ENCODE data around the gene NT5DC2. TPM values are rescaled to one million over a fixed set of nuclear protein-coding genes. Genes with fewer than 3 reads are reported as not detected.

NT5DC2 gene
- 10 to 100 TPM; 21.7 to 69.5 (median 34.7) TPM for total RNA-seq

DNA sequence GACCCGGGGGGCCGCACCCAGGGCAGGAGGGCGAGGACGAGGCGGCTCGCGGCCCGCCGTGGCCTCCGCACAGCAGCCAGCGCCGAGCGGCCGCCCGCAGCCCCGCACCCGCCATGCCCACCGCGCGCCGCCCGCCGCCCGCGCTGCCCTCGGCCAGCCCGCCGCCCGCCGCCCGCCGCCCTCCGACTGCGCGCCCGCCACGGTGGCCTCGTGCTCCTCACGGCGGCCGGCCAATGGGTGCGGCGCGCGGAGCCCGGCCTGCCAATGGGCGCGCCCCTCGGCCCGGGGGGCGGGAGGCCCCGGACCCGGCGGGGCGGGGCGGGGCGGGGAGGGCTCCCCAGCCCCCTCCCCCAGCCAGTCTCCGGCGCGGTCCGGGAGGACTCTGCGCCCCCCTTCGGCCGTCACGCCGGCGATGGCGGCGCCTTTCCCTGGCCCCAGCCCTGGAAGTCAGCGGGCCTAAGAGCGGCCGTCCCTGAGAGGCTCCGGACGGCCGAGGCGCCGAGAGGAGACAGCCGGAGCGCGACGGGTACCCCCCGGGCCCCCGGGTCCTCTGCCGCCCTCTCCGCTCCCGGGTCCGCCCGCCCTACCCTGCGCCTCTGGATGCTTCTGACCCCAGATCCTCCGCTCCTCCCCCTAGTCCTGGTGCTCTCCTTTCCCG is at the start of gene NT5DC2:
Gene NT5DC2 (minus strand): TSS at position 235 of the 658 bp plus-strand sequence. CDS start 120 bp downstream, at position 115.
- Histone ChIP-seq H3K27me3 (no peaks in the 10 kb centered on the region), H3K4me3 (peak within 1 kb of the TSS; percentile 74 to 75), H3K36me3 (peaks cover 0 to 3% of the 10 kb centered on the region in 2 donors), H3K9me3 (no peaks in the 10 kb centered on the region), H3K27ac (peak within 1 kb of the TSS; percentile 75 to 95 (median 94)), H3K4me1 (peaks cover 5 to 89% (median 55%) of the 10 kb centered on the region in 3 donors)
- WGBS, 2 donors (ENCODE audit: low coverage in 1 of 2) = no CpG with 5 or more reads among the region's 91 CpGs
- peak; percentile 68 for ATAC-seq
- TF ChIP-seq, protein P1, sequence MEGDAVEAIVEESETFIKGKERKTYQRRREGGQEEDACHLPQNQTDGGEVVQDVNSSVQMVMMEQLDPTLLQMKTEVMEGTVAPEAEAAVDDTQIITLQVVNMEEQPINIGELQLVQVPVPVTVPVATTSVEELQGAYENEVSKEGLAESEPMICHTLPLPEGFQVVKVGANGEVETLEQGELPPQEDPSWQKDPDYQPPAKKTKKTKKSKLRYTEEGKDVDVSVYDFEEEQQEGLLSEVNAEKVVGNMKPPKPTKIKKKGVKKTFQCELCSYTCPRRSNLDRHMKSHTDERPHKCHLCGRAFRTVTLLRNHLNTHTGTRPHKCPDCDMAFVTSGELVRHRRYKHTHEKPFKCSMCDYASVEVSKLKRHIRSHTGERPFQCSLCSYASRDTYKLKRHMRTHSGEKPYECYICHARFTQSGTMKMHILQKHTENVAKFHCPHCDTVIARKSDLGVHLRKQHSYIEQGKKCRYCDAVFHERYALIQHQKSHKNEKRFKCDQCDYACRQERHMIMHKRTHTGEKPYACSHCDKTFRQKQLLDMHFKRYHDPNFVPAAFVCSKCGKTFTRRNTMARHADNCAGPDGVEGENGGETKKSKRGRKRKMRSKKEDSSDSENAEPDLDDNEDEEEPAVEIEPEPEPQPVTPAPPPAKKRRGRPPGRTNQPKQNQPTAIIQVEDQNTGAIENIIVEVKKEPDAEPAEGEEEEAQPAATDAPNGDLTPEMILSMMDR (IDR thresholded peaks at IDR 0.05) = peak in 1 of 4 experiments; percentile 45
- peak in 1 of 2 donors; percentile 23 for TF ChIP-seq POLR2A (IDR thresholded peaks at IDR 0.05)
- TF ChIP-seq POLR2AphosphoS5 (IDR thresholded peaks at IDR 0.05) = no peak
- no peak for TF ChIP-seq EP300 (IDR thresholded peaks at IDR 0.05)

DNA sequence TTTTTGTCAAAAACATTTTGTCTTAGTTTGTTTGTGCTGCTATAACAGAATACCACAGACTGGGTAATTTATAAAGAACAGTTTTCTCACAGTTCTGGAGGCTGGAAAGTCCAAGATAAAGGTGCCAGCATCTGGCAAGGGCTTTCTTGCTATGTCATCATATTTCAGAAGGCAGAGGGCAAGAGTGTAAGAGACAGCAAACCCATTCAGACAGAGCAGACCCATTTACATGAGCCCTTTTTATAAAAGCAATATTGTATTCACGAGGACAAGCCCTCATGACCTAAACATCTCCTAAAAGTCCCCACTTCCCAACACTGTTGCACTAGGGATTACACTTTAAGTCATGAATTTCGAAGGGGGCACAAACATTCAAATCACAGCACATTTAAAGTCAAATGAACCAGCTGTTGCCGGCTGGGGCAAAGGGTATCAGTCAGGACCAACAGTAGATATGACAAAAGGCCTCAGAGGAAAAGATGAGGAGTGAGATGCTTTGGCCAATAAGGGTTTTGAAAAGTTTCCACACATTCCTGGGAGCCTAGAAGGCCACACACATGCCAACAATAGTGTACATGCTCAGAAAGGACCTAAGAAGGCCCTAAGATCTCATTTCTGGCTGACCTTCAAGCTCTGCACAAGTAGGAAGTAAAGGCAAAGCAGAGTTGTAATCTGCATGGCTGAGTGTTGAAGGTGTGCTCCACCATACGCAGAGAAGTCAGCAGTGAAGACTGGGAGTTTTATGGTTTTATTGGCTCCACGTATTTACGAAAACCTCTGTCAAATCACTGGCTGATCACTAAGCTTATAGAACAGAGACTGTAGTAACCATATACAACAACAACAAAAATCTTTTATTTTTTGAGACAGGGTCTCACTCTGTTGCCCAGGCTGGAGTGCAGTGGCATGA is 40.7 kb upstream of the NT5DC2 start:
- H3K27me3 ChIP-seq = no peaks in the 10 kb centered on the region
- TF ChIP-seq POLR2AphosphoS5 (IDR thresholded peaks at IDR 0.05) = no peak
- TF ChIP-seq EP300 (IDR thresholded peaks at IDR 0.05) = no peak
- TF ChIP-seq, protein P1 (IDR thresholded peaks at IDR 0.05) = no peak
- no peak for TF ChIP-seq POLR2A (IDR thresholded peaks at IDR 0.05)
- no peak overlapping the region for H3K4me3 ChIP-seq
- H3K4me1 ChIP-seq = peaks cover 0 to 14% (median 0%) of the 10 kb centered on the region in 3 donors
- H3K9me3 ChIP-seq = no peaks in the 10 kb centered on the region
- H3K27ac ChIP-seq = peak overlapping the region in 3 of 4 donors; percentile 7 to 40 (median 27)
- peaks cover 0 to 62% of the 10 kb centered on the region in 2 donors for H3K36me3 ChIP-seq
- 78 to 88% methylated on average over 3 to 6 of the region's 6 CpGs for WGBS, 2 donors (ENCODE audit: low coverage in 1 of 2)
- ATAC-seq = no peak

DNA sequence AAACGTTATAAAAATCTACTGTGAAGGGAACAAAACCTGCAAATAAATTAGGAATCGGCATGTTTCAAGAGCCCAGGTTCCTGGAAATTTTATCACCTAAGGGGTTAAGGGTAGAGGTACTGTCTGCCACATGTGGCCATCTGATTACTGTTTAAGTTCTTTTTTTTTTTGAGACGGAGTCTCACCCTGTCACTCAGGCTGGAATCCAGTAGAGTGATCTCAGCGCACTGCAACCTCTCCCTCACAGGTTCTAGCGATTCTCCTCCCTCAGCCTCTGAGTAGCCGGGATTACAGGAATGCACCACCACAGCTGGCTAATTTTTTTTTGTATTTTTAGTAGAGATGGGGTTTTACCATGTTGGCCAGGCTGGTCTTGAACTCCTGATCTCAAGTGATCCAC is 38.6 kb upstream of the NT5DC2 start:
- Histone ChIP-seq H3K36me3 (peaks cover 0 to 45% of the 10 kb centered on the region in 2 donors), H3K27ac (peak overlapping the region in 1 of 4 donors; percentile 40), H3K27me3 (no peaks in the 10 kb centered on the region), H3K4me1 (peaks cover 0 to 14% (median 0%) of the 10 kb centered on the region in 3 donors), H3K4me3 (no peak overlapping the region), H3K9me3 (no peaks in the 10 kb centered on the region)
- no peak for ATAC-seq
- 50 to 64% methylated on average over 2 to 6 of the region's 6 CpGs for WGBS, 2 donors (ENCODE audit: low coverage in 1 of 2)
- TF ChIP-seq, protein P1 (IDR thresholded peaks at IDR 0.05) = no peak
- TF ChIP-seq EP300 (IDR thresholded peaks at IDR 0.05) (no peak), POLR2A (IDR thresholded peaks at IDR 0.05) (no peak), POLR2AphosphoS5 (IDR thresholded peaks at IDR 0.05) (no peak)

DNA sequence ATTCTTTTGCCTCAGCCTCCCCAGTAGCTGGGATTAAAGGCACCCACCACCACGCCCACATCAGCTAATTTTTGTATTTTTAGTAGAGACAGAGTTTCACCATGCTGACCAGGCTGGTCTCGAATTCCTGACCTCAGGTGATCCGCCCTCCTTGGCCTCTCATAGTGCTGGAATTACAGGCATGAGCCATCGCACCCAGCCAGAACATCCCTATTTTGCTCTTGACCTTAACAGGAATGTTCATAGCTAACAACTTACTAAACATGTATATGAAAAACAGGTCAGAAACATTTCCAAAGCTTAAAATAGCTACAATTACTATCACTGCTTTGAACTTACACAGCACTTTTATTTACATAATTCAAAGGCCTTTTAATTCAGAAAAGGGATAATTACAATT is 36.4 kb upstream of the NT5DC2 start:
- peak; percentile 46 for TF ChIP-seq POLR2AphosphoS5 (IDR thresholded peaks at IDR 0.05)
- TF ChIP-seq, protein P1 (IDR thresholded peaks at IDR 0.05) = no peak
- H3K36me3 ChIP-seq = peaks cover 0 to 44% of the 10 kb centered on the region in 2 donors
- H3K9me3 ChIP-seq = no peaks in the 10 kb centered on the region
- no peak overlapping the region for H3K4me3 ChIP-seq
- H3K4me1 ChIP-seq = peaks cover 0 to 14% (median 0%) of the 10 kb centered on the region in 3 donors
- no peaks in the 10 kb centered on the region for H3K27me3 ChIP-seq
- no peak for ATAC-seq
- 55 to 62% methylated on average over 2 to 4 of the region's 4 CpGs for WGBS, 2 donors (ENCODE audit: low coverage in 1 of 2)
- peak overlapping the region in 3 of 4 donors; percentile 23 to 54 (median 51) for H3K27ac ChIP-seq
